HCT116 (cell line): ENCODE data around the gene ARNT2. TPM values are rescaled to one million over a fixed set of nuclear protein-coding genes. Genes with fewer than 3 reads are reported as not detected.

Experiments used
- ATAC-seq: fragments of 200-7000 bp; cut with Tn5 transposase; 2 replicates; pipeline ENCODE4 v1.9.1; 2020; ENCODE audit warnings: mild to moderate bottlenecking, moderate library complexity
- BruUV-seq: library from RNA; stranded (reverse); fragments of 400-500 nt; replicated peaks from 2 replicates; lab custom pipeline; 2021; lab: Mats Ljungman, UMichigan
- CTCF ChIA-PET: fragments of 300-600 bp; sonication (Branson Sonifier 250); formaldehyde crosslinking; loops from one replicate; lab custom pipeline; 2021; ENCODE audit warnings: antibody characterized with exemption; lab: Charles Lee
- POLR2A ChIA-PET: fragments of 300-600, 350-600 bp; sonication (Branson Sonifier 250); formaldehyde crosslinking; loops from one replicate; lab custom pipeline; 2021; ENCODE audit warnings: antibody characterized with exemption; lab: Charles Lee
- RAD21 ChIA-PET, 2 experiments: fragments of 300-600 bp; sonication (Branson Sonifier 250); formaldehyde crosslinking; loops; one replicate each; lab custom pipeline; 2023; ENCODE audit warnings: low total read pairs in 2 of 2; ENCODE audit not compliant: uncharacterized antibody in 2 of 2, unreplicated experiment in 2 of 2, low non-redundant PET in 1 of 2; lab: Charles Lee
- DNase-seq: peaks from one replicate; pipeline ENCODE4 v3.0.0-alpha.2; 2010; ENCODE audit warnings: low read depth, low spot score
- H2AFZ ChIP-seq: fragments of 200-600 bp; shearing (Covaris generic), sonication (generic); 2 replicates; pipeline ENCODE4 v1.6.1; 2017; ENCODE audit warnings: low read depth, mixed run types, mixed read lengths, antibody characterized with exemption, low read length; ENCODE audit not compliant: poor library complexity, severe bottlenecking
- H3K27ac ChIP-seq: 2 replicates; pipeline ENCODE4 v1.5.1; 2012; ENCODE audit warnings: low read depth, low read length
- H3K27me3 ChIP-seq: fragments of 200-600 bp; sonication (generic); 2 replicates; pipeline ENCODE4 v1.6.1; 2016; ENCODE audit warnings: mixed run types, low read length, mixed read lengths; ENCODE audit not compliant: insufficient read depth
- H3K36me3 ChIP-seq, 2 experiments: fragments of 200-500 bp in 1 of 2; fragments of 200-600 bp in 1 of 2; sonication (Bioruptor generic) in 1 of 2; sonication (generic) in 1 of 2; 2 replicates each; pipeline versions ENCODE4 v1.5.1 to v1.6.1; 2014 to 2016; ENCODE audit warnings: low read length in 2 of 2, inconsistent platforms in 1 of 2, mixed read lengths in 1 of 2, mixed run types in 1 of 2; ENCODE audit not compliant: insufficient read depth in 2 of 2, control insufficient read depth in 1 of 2
- H3K4me1 ChIP-seq, 2 experiments: fragments of 200-600 bp in 1 of 2; sonication (generic) in 1 of 2; 2 replicates each; pipeline versions ENCODE4 v1.5.1 to v1.6.1; 2012 to 2017; ENCODE audit warnings: low read length in 2 of 2, inconsistent platforms in 1 of 2, mild to moderate bottlenecking in 1 of 2, mixed read lengths in 1 of 2, mixed run types in 1 of 2, moderate library complexity in 1 of 2; ENCODE audit not compliant: insufficient read depth in 2 of 2, control insufficient read depth in 1 of 2
- H3K4me2 ChIP-seq: fragments of 200-600 bp; sonication (generic); 2 replicates; pipeline ENCODE4 v1.6.1; 2017; ENCODE audit warnings: mixed run types, low read length, mixed read lengths
- H3K4me3 ChIP-seq, 2 experiments: fragments of 200-600 bp in 1 of 2; sonication (generic) in 1 of 2; replicated peaks in 1 of 2; 2 replicates each; pipeline ENCODE4 v1.5.1; 2011 to 2016; ENCODE audit warnings: low read length in 2 of 2, control low read depth in 1 of 2, low read depth in 1 of 2, mild to moderate bottlenecking in 1 of 2, mixed read lengths in 1 of 2, mixed run types in 1 of 2
- H3K79me2 ChIP-seq: fragments of 200-600 bp; sonication (generic); 2 replicates; pipeline ENCODE4 v1.6.1; 2017; ENCODE audit warnings: mild to moderate bottlenecking, mixed run types, low read length, moderate library complexity, mixed read lengths; ENCODE audit not compliant: insufficient read depth
- H3K9ac ChIP-seq: fragments of 200-600 bp; sonication (generic); 2 replicates; pipeline ENCODE4 v1.6.1; 2016; ENCODE audit warnings: low read length, mixed read lengths
- H3K9me2 ChIP-seq: fragments of 200-600 bp; sonication (generic), shearing (Covaris generic); 2 replicates; pipeline ENCODE4 v1.6.1; 2017; ENCODE audit warnings: mixed run types, mild to moderate bottlenecking, moderate library complexity; ENCODE audit not compliant: insufficient read depth
- H3K9me3 ChIP-seq, 2 experiments: fragments of 200-500 bp in 1 of 2; fragments of 200-600 bp in 1 of 2; sonication (Bioruptor generic) in 1 of 2; sonication (generic) in 1 of 2; 2 replicates each; pipeline ENCODE4 v1.6.1; 2014 to 2017; ENCODE audit warnings: low read length in 2 of 2, mixed read lengths in 2 of 2, inconsistent platforms in 1 of 2, low read depth in 1 of 2, mild to moderate bottlenecking in 1 of 2, mixed run types in 1 of 2, moderate library complexity in 1 of 2; ENCODE audit not compliant: control insufficient read depth in 1 of 2, insufficient read depth in 1 of 2
- H4K20me1 ChIP-seq: fragments of 200-600 bp; sonication (generic), shearing (Covaris generic); 2 replicates; pipeline ENCODE4 v1.6.1; 2017; ENCODE audit warnings: mixed run types, mild to moderate bottlenecking, moderate library complexity; ENCODE audit not compliant: insufficient read depth
- CBX3 ChIP-seq: IDR thresholded peaks from 2 replicates; pipeline ENCODE4 v1.6.1; 2012; ENCODE audit warnings: low read depth
- CEBPB ChIP-seq: IDR thresholded peaks from 2 replicates; pipeline ENCODE4 v1.6.1; 2012; ENCODE audit warnings: low read depth
- EGR1 ChIP-seq: IDR thresholded peaks from 2 replicates; pipeline ENCODE4 v1.6.1; 2012; ENCODE audit warnings: low read depth
- EZH2 ChIP-seq: fragments of 200-600 bp; sonication (generic); IDR thresholded peaks from 2 replicates; pipeline ENCODE4 v1.6.1; 2017; ENCODE audit warnings: antibody characterized with exemption, mixed run types
- JUND ChIP-seq: IDR thresholded peaks from 2 replicates; pipeline ENCODE4 v1.6.1; 2012
- MAX ChIP-seq: IDR thresholded peaks from 2 replicates; pipeline ENCODE4 v1.6.1; 2012
- POLR2AphosphoS5 ChIP-seq: IDR thresholded peaks from 2 replicates; pipeline ENCODE4 v1.6.1; 2011; ENCODE audit warnings: mild to moderate bottlenecking, low read depth, low read length, moderate library complexity
- RAD21 ChIP-seq: IDR thresholded peaks from 2 replicates; pipeline ENCODE4 v1.6.1; 2012; ENCODE audit warnings: low read depth, mild to moderate bottlenecking
- SP1 ChIP-seq: IDR thresholded peaks from 2 replicates; pipeline ENCODE4 v1.6.1; 2012; ENCODE audit warnings: low read depth
- SRF ChIP-seq: IDR thresholded peaks from 2 replicates; pipeline ENCODE4 v1.6.1; 2012; ENCODE audit warnings: low read depth
- ZFX ChIP-seq: fragments of 450-650 bp; IDR thresholded peaks from 2 replicates; pipeline ENCODE4 v1.6.1; 2017
- ZNF274 ChIP-seq: fragments of 200-500 bp; sonication (Bioruptor generic); IDR thresholded peaks from 2 replicates; pipeline ENCODE4 v1.6.1; 2014; ENCODE audit warnings: mild to moderate bottlenecking, low read depth, low read length, inconsistent platforms
- intact Hi-C: fragments of 100-400 bp; cut with micrococcal nuclease; formaldehyde crosslinking; loops from 2 replicates; pipeline ENCODE4 v1.10.0; 2022
- total RNA-seq: library from RNA; stranded (reverse); gene quantifications from one replicate; pipeline ENCODE4 v1.2.1, GENCODE V29; 2021; ENCODE audit not compliant: unreplicated experiment
- TF ChIP-seq, protein P1 (sequence below), 3 experiments: fragments of 200-600 bp in 1 of 3; sonication (generic) in 1 of 3; IDR thresholded peaks in 2 of 3; conservative IDR thresholded peaks in 1 of 3; 2 replicates each; pipeline ENCODE4 v1.5.1; 2012 to 2017; ENCODE audit warnings: low read depth in 2 of 3, low read length in 2 of 3, antibody characterized with exemption in 1 of 3, borderline replicate concordance in 1 of 3, control low read depth in 1 of 3, mild to moderate bottlenecking in 1 of 3, mixed read lengths in 1 of 3, mixed run types in 1 of 3, moderate library complexity in 1 of 3; ENCODE audit not compliant: insufficient read depth in 1 of 3
- TF ChIP-seq, protein P2 (sequence below): IDR thresholded peaks from 2 replicates; pipeline ENCODE4 v1.6.1; 2011; ENCODE audit warnings: mild to moderate bottlenecking, low read length, moderate library complexity; ENCODE audit not compliant: insufficient replicate concordance; ENCODE audit errors: extremely low read depth
- TF ChIP-seq, protein P3 (sequence below): IDR thresholded peaks from 2 replicates; pipeline ENCODE4 v1.6.1; 2012; ENCODE audit warnings: low read depth
- TF ChIP-seq, protein P4 (sequence below): IDR thresholded peaks from 2 replicates; pipeline ENCODE4 v1.6.1; 2012

Gene ARNT2
- total RNA-seq, 1 experiment from 2014 or later = 3.0 TPM

DNA sequence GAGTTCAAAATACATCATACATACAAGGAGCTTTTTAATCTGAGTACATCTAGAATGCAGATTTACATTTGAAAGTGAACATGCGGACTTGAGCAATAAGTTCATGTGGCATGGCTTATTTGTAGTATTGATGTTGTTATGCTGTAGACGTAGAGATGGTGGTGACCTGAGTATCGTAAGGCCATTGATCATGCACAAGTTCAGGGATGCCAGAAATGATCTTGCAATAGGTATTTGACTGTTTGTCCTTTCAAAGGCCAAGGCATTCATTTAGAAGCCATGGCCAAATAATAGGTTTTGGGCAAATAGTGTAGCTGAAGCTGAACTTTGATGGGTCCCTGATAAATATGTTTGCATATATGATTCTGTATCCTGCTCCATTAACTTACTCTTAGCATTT is 35.0 kb downstream of the ARNT2 start:
- H3K9ac ChIP-seq = no peak overlapping the region
- H3K4me1 ChIP-seq = peaks cover 16 to 33% of the 10 kb centered on the region in 2 experiments
- ChIA-PET POLR2A (no interaction called here), RAD21 (no interaction called here), CTCF (no interaction called here)
- no peaks in the 10 kb centered on the region for H3K9me3 ChIP-seq
- H2AFZ ChIP-seq = no peak overlapping the region
- TF ChIP-seq, protein P1, sequence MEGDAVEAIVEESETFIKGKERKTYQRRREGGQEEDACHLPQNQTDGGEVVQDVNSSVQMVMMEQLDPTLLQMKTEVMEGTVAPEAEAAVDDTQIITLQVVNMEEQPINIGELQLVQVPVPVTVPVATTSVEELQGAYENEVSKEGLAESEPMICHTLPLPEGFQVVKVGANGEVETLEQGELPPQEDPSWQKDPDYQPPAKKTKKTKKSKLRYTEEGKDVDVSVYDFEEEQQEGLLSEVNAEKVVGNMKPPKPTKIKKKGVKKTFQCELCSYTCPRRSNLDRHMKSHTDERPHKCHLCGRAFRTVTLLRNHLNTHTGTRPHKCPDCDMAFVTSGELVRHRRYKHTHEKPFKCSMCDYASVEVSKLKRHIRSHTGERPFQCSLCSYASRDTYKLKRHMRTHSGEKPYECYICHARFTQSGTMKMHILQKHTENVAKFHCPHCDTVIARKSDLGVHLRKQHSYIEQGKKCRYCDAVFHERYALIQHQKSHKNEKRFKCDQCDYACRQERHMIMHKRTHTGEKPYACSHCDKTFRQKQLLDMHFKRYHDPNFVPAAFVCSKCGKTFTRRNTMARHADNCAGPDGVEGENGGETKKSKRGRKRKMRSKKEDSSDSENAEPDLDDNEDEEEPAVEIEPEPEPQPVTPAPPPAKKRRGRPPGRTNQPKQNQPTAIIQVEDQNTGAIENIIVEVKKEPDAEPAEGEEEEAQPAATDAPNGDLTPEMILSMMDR (IDR thresholded peaks at IDR 0.05 in 2 of 3, conservative IDR thresholded peaks at IDR 0.05 in 1 of 3; ENCODE audit: borderline replicate concordance in 1 of 3, insufficient read depth in 1 of 3, low read depth in 2 of 3, low read length in 2 of 3) = no peak
- TF ChIP-seq ZNF274 (no peak), CBX3 (no peak), POLR2AphosphoS5 (no peak), CEBPB (no peak), RAD21 (no peak), EZH2 (no peak), MAX (no peak), SRF (no peak), EGR1 (no peak), SP1 (no peak), ZFX (no peak), JUND (no peak)
- TF ChIP-seq, protein P2, sequence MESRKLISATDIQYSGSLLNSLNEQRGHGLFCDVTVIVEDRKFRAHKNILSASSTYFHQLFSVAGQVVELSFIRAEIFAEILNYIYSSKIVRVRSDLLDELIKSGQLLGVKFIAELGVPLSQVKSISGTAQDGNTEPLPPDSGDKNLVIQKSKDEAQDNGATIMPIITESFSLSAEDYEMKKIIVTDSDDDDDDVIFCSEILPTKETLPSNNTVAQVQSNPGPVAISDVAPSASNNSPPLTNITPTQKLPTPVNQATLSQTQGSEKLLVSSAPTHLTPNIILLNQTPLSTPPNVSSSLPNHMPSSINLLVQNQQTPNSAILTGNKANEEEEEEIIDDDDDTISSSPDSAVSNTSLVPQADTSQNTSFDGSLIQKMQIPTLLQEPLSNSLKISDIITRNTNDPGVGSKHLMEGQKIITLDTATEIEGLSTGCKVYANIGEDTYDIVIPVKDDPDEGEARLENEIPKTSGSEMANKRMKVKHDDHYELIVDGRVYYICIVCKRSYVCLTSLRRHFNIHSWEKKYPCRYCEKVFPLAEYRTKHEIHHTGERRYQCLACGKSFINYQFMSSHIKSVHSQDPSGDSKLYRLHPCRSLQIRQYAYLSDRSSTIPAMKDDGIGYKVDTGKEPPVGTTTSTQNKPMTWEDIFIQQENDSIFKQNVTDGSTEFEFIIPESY = no peak
- TF ChIP-seq, protein P3, sequence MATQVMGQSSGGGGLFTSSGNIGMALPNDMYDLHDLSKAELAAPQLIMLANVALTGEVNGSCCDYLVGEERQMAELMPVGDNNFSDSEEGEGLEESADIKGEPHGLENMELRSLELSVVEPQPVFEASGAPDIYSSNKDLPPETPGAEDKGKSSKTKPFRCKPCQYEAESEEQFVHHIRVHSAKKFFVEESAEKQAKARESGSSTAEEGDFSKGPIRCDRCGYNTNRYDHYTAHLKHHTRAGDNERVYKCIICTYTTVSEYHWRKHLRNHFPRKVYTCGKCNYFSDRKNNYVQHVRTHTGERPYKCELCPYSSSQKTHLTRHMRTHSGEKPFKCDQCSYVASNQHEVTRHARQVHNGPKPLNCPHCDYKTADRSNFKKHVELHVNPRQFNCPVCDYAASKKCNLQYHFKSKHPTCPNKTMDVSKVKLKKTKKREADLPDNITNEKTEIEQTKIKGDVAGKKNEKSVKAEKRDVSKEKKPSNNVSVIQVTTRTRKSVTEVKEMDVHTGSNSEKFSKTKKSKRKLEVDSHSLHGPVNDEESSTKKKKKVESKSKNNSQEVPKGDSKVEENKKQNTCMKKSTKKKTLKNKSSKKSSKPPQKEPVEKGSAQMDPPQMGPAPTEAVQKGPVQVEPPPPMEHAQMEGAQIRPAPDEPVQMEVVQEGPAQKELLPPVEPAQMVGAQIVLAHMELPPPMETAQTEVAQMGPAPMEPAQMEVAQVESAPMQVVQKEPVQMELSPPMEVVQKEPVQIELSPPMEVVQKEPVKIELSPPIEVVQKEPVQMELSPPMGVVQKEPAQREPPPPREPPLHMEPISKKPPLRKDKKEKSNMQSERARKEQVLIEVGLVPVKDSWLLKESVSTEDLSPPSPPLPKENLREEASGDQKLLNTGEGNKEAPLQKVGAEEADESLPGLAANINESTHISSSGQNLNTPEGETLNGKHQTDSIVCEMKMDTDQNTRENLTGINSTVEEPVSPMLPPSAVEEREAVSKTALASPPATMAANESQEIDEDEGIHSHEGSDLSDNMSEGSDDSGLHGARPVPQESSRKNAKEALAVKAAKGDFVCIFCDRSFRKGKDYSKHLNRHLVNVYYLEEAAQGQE = no peak
- TF ChIP-seq, protein P4, sequence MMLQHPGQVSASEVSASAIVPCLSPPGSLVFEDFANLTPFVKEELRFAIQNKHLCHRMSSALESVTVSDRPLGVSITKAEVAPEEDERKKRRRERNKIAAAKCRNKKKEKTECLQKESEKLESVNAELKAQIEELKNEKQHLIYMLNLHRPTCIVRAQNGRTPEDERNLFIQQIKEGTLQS = no peak
- BruUV-seq = no TSS peak
- DNase-seq = no peak
- H3K27me3 ChIP-seq = no peaks in the 10 kb centered on the region
- H3K9me2 ChIP-seq = no peaks in the 10 kb centered on the region
- no peak overlapping the region for H3K4me2 ChIP-seq
- ATAC-seq = no peak
- H3K79me2 ChIP-seq = no peaks in the 10 kb centered on the region
- intact Hi-C loops = loop anchor here (5.0 kb wide), 1 partner anchor 338 kb away; the partner anchor contains the start of gene CEMIP
- H3K4me3 ChIP-seq = no peak overlapping the region
- H3K27ac ChIP-seq = no peak overlapping the region
- H3K36me3 ChIP-seq = no peaks in the 10 kb centered on the region
- no peaks in the 10 kb centered on the region for H4K20me1 ChIP-seq
